Breast epithelium (tissue), 4 donors: ENCODE measurements around the gene CFAP53. TPM values are rescaled to one million over a fixed set of nuclear protein-coding genes. Genes with fewer than 3 reads are reported as not detected.
A peak's percentile ranks its signal among the peaks of the same experiment; 100 is the strongest.

Experiments
- DNase-seq, 2 donors: peaks; one replicate each; pipeline ENCODE4 v3.0.0-alpha.2; 2019; ENCODE audit warnings: low spot score in 2 of 2
- H3K27ac ChIP-seq, 2 donors: fragments of 200-600 bp; sonication (generic) in 1 of 2; one replicate each; pipeline ENCODE4 v1.5.1; 2016 to 2019; ENCODE audit warnings: mild to moderate bottlenecking in 1 of 2
- H3K27me3 ChIP-seq, 2 donors: fragments of 200-600 bp; sonication (generic) in 1 of 2; one replicate each; pipeline versions ENCODE4 v1.5.1 to v1.6.0; 2017 to 2019; ENCODE audit warnings: control low read depth in 1 of 2, mild to moderate bottlenecking in 1 of 2
- H3K36me3 ChIP-seq: fragments of 200-600 bp; one replicate; pipeline ENCODE4 v1.5.1; 2019
- H3K4me1 ChIP-seq, 2 donors: fragments of 200-600 bp; sonication (generic); one replicate each; pipeline ENCODE4 v1.5.1; 2016 to 2019; ENCODE audit warnings: control low read depth in 1 of 2
- H3K4me3 ChIP-seq, 3 donors: fragments of 200-600 bp; sonication (generic); 1 replicate in 2 of 3; 2 replicates in 1 of 3; pipeline ENCODE4 v1.5.1; 2016 to 2019; ENCODE audit warnings: mild to moderate bottlenecking in 3 of 3, moderate library complexity in 2 of 3
- H3K9me3 ChIP-seq, 2 donors: fragments of 200-600 bp; sonication (generic) in 1 of 2; one replicate each; pipeline ENCODE4 v1.5.1; 2016 to 2019; ENCODE audit warnings: control low read depth in 1 of 2
- CTCF ChIP-seq, 3 donors: fragments of 450-650 bp; IDR thresholded peaks; one replicate each; pipeline ENCODE4 v1.5.1; 2016 to 2017; ENCODE audit warnings: antibody characterized with exemption in 3 of 3, mild to moderate bottlenecking in 3 of 3, moderate library complexity in 3 of 3
- POLR2A ChIP-seq: fragments of 450-650 bp; IDR thresholded peaks from one replicate; pipeline ENCODE4 v1.6.1; 2016; ENCODE audit warnings: antibody characterized with exemption, mild to moderate bottlenecking, moderate library complexity
- POLR2AphosphoS5 ChIP-seq, 3 donors: sonication (generic); formaldehyde crosslinking; IDR thresholded peaks; one replicate each; pipeline ENCODE4 v1.6.1; 2017; ENCODE audit warnings: antibody characterized with exemption in 3 of 3
- intact Hi-C: fragments of 100-400 bp; cut with DNase I; formaldehyde crosslinking; loops from one replicate; pipeline ENCODE4 v1.15.1; 2023; ENCODE audit warnings: low total_unique reads
- total RNA-seq, 3 donors: library from RNA; depleted of rRNA; stranded (reverse); fragments of >200 nt; gene quantifications; one replicate each; pipeline ENCODE4 v1.1.0, GENCODE V29; 2016

CFAP53 gene
- total RNA-seq, 3 donors from 2014 or later = 0.80 to 3.4 (median 1.6) TPM

GRCh38 chr18:50306944-50307343 is 40.6 kb upstream of the CFAP53 start:
- intact Hi-C loops = loop anchor here (5.0 kb wide), 1 partner anchor 525 kb away; no protein-coding TSS in a partner anchor
- DNase-seq = no peak
- H3K9me3 ChIP-seq = no peaks in the 10 kb centered on the region

DNA sequence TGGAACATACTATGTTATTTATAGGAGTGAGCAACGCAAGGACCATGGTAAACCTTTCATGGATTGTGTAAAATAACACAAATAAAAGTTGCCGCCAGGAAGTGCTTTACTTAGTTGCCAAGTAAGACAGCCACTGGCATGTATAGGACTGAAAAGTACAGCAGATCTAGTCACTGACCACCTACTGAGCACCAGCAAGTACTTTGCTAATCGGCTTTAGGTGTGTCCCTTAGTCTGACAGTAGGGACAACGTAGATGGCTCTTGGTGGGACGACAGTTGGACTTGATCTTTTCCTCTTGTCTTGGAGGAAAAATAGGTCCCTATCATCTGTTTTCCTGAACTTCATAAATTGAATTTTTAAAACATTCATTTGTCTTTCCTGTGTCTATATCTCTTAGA is 34.8 kb upstream of the CFAP53 start:
- H3K27me3 ChIP-seq = peaks cover 0 to 19% of the 10 kb centered on the region in 2 donors

More at GRCh38 chr18:50306944-50307343, 40.6 kb upstream of the CFAP53 start:
- Histone ChIP-seq H3K36me3 (no peaks in the 10 kb centered on the region), H3K4me3 (peak overlapping the region; percentile 40 to 67 (median 57)), H3K27me3 (peaks cover 0 to 7% of the 10 kb centered on the region in 2 donors), H3K4me1 (no peaks in the 10 kb centered on the region), H3K27ac (no peak overlapping the region)
- TF ChIP-seq CTCF (IDR thresholded peaks at IDR 0.05) (no peak), POLR2A (no peak), POLR2AphosphoS5 (IDR thresholded peaks at IDR 0.05) (no peak)

DNA sequence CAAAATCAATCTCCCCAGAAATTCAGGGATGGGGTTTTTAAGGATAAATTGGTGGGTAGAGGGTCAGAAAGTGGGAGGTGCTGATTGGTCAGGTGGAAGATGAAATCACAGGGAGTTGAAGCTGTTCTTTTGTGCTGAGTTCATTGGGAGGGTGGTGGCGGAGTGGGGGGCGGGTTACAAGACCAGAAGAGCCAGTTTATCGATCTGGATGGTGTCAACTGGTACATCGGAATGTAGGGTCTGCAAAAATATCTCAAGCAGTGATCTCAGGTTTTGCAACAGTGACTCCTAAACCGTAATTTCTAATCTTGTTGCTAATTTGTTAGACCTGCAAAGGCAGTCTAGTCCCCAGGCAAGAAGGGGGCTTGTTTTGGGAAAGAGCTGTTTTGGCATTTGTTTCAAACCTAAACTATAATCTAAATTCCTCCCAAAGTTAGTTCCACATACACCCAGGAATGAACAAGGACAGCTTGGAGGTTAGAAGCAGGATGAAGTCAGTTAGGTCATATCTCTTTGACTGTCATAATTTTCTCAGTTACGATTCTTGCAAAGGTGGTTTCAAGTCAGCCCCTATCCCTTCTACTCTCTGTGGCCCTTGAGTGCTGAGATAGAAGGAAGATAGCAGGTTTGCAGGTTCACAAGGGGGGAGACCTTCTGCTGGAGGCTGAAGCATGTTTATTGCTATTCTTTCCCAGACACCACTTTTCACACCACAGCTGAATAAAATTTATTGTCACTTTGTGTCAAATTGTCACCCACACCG is 33.5 kb upstream of the CFAP53 start:
- intact Hi-C loops = loop anchor here (5.0 kb wide), 1 partner anchor 1253 kb away; no protein-coding TSS in a partner anchor
- no peak for TF ChIP-seq CTCF (IDR thresholded peaks at IDR 0.05)
- TF ChIP-seq POLR2AphosphoS5 (IDR thresholded peaks at IDR 0.05) = no peak
- TF ChIP-seq POLR2A = no peak
- H3K9me3 ChIP-seq = no peaks in the 10 kb centered on the region
- peaks cover 0 to 19% of the 10 kb centered on the region in 2 donors for H3K27me3 ChIP-seq
- H3K4me1 ChIP-seq = no peaks in the 10 kb centered on the region
- DNase-seq = no peak
- no peak overlapping the region for H3K27ac ChIP-seq
- H3K4me3 ChIP-seq = no peak overlapping the region
- no peaks in the 10 kb centered on the region for H3K36me3 ChIP-seq

More for the DNA sequence above, 34.8 kb upstream of the CFAP53 start:
- Histone ChIP-seq H3K36me3 (no peaks in the 10 kb centered on the region), H3K4me3 (no peak overlapping the region), H3K9me3 (no peaks in the 10 kb centered on the region), H3K4me1 (no peaks in the 10 kb centered on the region), H3K27ac (no peak overlapping the region)
- DNase-seq = no peak
- TF ChIP-seq CTCF (IDR thresholded peaks at IDR 0.05) (no peak), POLR2AphosphoS5 (IDR thresholded peaks at IDR 0.05) (no peak), POLR2A (no peak)
- intact Hi-C loops = no loop called here

DNA sequence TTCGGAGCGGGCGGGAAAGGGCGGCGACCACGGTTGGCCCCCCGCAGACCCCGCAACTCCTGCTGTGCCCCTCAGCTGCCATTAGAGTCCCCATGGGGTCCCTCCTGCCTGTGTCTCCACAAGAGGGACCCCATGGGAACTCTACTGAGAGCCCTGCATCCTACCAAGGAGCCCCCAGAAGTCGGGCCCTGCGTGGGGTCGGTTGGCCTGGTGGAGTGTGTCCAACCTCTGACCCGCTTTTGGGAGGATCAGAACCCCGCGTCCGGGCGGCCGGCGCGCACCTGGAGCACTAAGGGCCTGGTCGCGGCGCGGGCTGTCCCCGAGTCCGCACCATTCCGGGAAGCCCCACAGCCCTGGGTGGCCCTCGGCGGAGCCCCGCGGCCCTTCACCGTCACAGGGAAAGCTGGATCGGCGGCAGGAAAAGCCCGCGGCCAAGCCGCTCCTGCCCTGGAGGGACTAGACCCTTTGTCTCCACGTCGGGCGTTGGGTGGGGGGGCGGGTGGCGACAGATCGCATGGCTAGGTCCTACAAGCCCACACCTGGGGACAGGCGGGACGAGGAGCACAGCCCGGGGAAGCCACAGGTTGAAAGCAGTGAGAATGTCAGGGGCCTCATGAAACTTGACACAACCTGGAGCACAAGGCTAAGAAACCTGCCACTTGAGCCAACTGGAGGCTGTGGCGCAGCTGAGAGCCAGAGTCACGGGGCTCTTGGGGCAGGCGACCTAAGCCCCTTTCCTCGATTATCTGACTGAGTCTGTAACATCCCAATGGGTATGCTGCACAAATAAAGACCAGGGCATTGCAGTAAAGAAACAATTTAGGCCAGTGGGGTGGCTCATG is 32.4 kb upstream of the CFAP53 start:
- intact Hi-C loops = loop anchor here (5.0 kb wide), 1 partner anchor 1251 kb away; no protein-coding TSS in a partner anchor
- TF ChIP-seq POLR2AphosphoS5 (IDR thresholded peaks at IDR 0.05) (no peak), POLR2A (no peak), CTCF (IDR thresholded peaks at IDR 0.05) (no peak)
- no peak for DNase-seq
- Histone ChIP-seq H3K4me1 (no peaks in the 10 kb centered on the region), H3K36me3 (no peaks in the 10 kb centered on the region), H3K4me3 (peak overlapping the region; percentile 23 to 70 (median 56)), H3K9me3 (no peaks in the 10 kb centered on the region), H3K27ac (no peak overlapping the region), H3K27me3 (peaks cover 0 to 19% of the 10 kb centered on the region in 2 donors)
